Gastrocnemius medialis (tissue), 4 donors: ENCODE data around the gene EXTL1. TPM values are rescaled to one million over a fixed set of nuclear protein-coding genes. Genes with fewer than 3 reads are reported as not detected.

Experiments used
- ATAC-seq, 2 donors: fragments of 150-250 bp; one replicate each; pipeline ENCODE4 v1.9.1; 2016
- DNase-seq, 2 donors: peaks; one replicate each; pipeline ENCODE4 v3.0.0-alpha.2; 2019
- H3K27ac ChIP-seq, 4 donors: fragments of 200-600 bp; sonication (generic); 1 replicate in 1 of 4; 2 replicates in 3 of 4; pipeline ENCODE4 v1.5.1; 2016 to 2018; ENCODE audit warnings: mild to moderate bottlenecking in 2 of 4, moderate library complexity in 1 of 4
- H3K27me3 ChIP-seq, 3 donors: fragments of 200-600 bp; sonication (generic) in 2 of 3; 1 replicate in 1 of 3; 2 replicates in 2 of 3; pipeline versions ENCODE4 v1.5.1 to v1.6.0; 2016 to 2019; ENCODE audit warnings: mild to moderate bottlenecking in 1 of 3, moderate library complexity in 1 of 3
- H3K36me3 ChIP-seq, 2 donors: fragments of 200-600 bp; sonication (generic) in 1 of 2; one replicate each; pipeline ENCODE4 v1.5.1; 2017 to 2018
- H3K4me1 ChIP-seq, 2 donors: fragments of 200-600 bp; sonication (generic) in 1 of 2; one replicate each; pipeline ENCODE4 v1.5.1; 2016 to 2017; ENCODE audit warnings: mild to moderate bottlenecking in 2 of 2
- H3K4me3 ChIP-seq, 4 donors: fragments of 200-600 bp; sonication (generic) in 3 of 4; 1 replicate in 1 of 4; 2 replicates in 3 of 4; pipeline ENCODE4 v1.5.1; 2016 to 2019; ENCODE audit warnings: mild to moderate bottlenecking in 2 of 4
- H3K9me3 ChIP-seq, 3 donors: fragments of 200-600 bp; sonication (generic) in 2 of 3; 1 replicate in 1 of 3; 2 replicates in 2 of 3; pipeline ENCODE4 v1.5.1; 2016 to 2019
- POLR2A ChIP-seq, 2 donors: fragments of 450-650 bp; IDR thresholded peaks; one replicate each; pipeline ENCODE4 v1.6.1; 2017; ENCODE audit warnings: antibody characterized with exemption in 2 of 2, mild to moderate bottlenecking in 2 of 2, moderate library complexity in 2 of 2
- in situ Hi-C, 4 donors: fragments of 200-750 bp; cut with MboI; loops; one replicate each; pipeline versions ENCODE4 v1.15.0 to v1.8.0; 2017; ENCODE audit warnings: low sequenced_read_pairs in 4 of 4
- intact Hi-C: fragments of 100-400 bp; cut with DNase I; formaldehyde crosslinking; loops from one replicate; pipeline ENCODE4 v1.15.1; 2023; ENCODE audit warnings: low total_unique reads
- total RNA-seq, 4 donors: library from RNA; depleted of rRNA; stranded (reverse); fragments of >200 nt; gene quantifications; one replicate each; pipeline versions ENCODE4 v1.1.0 to v1.2.3, GENCODE V29; 2016
- TF ChIP-seq, protein P1 (sequence below), 5 experiments: fragments of 450-650 bp in 3 of 5; fragments of 200-600 bp in 2 of 5; sonication (generic) in 2 of 5; IDR thresholded peaks in 4 of 5; conservative IDR thresholded peaks in 1 of 5; 1 replicate in 4 of 5; 2 replicates in 1 of 5; pipeline ENCODE4 v1.5.1; 2016 to 2019; ENCODE audit warnings: antibody characterized with exemption in 5 of 5, mild to moderate bottlenecking in 3 of 5, moderate library complexity in 3 of 5

Gene EXTL1
- total RNA-seq, 4 donors from 2014 or later, result 0.33 to 0.95 TPM; not detected in 2

DNA sequence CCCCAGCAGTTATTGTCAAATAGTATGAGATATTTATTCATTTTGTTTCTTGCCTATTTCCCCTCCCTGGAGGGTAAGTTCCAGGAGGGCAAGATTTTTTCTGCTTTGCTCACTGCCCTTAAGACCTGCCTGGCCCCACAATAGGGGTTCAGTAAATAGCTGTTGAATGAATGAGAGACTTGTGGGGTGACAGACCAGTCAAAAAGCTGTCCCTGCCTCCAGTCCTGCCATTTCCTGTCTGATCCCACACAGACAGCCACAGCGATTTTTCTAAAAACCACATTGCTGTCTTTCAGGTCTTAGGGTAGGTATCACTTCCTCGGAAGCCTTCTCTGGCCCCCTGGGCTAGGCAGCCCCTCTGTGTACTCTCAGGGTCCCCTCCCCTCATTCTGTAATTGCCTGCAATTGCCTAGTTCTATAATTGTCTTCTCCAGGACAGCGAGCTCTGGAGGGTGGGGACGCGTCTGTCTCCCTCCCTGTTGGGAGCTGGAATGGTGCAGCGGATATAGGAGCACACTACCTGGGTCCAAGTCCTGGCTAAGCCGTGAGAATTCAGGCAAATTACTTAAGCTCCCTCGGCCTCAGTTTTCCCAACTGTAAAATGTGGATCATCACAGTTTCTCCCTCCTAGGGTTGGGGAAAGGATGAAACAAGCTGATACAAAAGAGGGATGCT is 1.8 kb upstream of the EXTL1 start:
- H3K4me3 ChIP-seq, result no peak overlapping the region
- DNase-seq (no peak), ATAC-seq (no peak)
- no peak for TF ChIP-seq POLR2A (IDR thresholded peaks at IDR 0.05)
- TF ChIP-seq, protein P1, sequence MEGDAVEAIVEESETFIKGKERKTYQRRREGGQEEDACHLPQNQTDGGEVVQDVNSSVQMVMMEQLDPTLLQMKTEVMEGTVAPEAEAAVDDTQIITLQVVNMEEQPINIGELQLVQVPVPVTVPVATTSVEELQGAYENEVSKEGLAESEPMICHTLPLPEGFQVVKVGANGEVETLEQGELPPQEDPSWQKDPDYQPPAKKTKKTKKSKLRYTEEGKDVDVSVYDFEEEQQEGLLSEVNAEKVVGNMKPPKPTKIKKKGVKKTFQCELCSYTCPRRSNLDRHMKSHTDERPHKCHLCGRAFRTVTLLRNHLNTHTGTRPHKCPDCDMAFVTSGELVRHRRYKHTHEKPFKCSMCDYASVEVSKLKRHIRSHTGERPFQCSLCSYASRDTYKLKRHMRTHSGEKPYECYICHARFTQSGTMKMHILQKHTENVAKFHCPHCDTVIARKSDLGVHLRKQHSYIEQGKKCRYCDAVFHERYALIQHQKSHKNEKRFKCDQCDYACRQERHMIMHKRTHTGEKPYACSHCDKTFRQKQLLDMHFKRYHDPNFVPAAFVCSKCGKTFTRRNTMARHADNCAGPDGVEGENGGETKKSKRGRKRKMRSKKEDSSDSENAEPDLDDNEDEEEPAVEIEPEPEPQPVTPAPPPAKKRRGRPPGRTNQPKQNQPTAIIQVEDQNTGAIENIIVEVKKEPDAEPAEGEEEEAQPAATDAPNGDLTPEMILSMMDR (IDR thresholded peaks at IDR 0.05 in 4 of 5, conservative IDR thresholded peaks at IDR 0.05 in 1 of 5), result no peak
- peaks cover 22 to 56% of the 10 kb centered on the region in 2 donors for H3K4me1 ChIP-seq
- no peaks in the 10 kb centered on the region for H3K36me3 ChIP-seq
- H3K27ac ChIP-seq, result peak overlapping the region in 3 of 4 donors; percentile 76 to 82 (median 79)
- in situ Hi-C loops (no loop called here), intact Hi-C loops (no loop called here)
- no peaks in the 10 kb centered on the region for H3K27me3 ChIP-seq
- H3K9me3 ChIP-seq, result no peaks in the 10 kb centered on the region

DNA sequence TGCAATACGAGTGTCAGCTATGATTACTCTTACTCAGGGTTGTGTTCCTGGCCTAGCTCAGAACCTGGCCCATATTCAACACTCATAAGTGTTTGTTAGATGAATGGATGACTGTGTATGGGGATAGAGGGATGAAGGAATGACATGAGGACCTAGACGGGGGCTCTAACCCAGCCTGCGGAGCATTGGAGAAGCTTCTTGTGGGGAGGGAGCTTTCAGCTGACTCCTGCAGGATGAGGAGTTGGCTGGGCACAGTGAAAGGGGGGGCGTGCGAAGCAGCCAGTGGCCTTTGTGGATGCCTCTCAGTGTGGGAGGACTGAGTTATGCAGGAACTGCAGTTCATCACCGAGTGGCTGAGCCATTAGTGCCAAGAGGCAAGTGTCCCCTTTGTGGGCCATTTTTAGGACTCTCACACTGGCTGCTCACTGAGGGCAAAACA is 1.2 kb upstream of the EXTL1 start:
- TF ChIP-seq POLR2A (IDR thresholded peaks at IDR 0.05), result no peak
- TF ChIP-seq, protein P1 (IDR thresholded peaks at IDR 0.05 in 4 of 5, conservative IDR thresholded peaks at IDR 0.05 in 1 of 5), result no peak
- Histone ChIP-seq H3K4me1 (peaks cover 22 to 57% of the 10 kb centered on the region in 2 donors), H3K9me3 (no peaks in the 10 kb centered on the region), H3K27me3 (no peaks in the 10 kb centered on the region), H3K36me3 (no peaks in the 10 kb centered on the region), H3K27ac (peak overlapping the region; percentile 74 to 82 (median 78)), H3K4me3 (no peak overlapping the region)
- no peak for DNase-seq
- no peak for ATAC-seq
- in situ Hi-C loops, result no loop called here
- intact Hi-C loops, result no loop called here

DNA sequence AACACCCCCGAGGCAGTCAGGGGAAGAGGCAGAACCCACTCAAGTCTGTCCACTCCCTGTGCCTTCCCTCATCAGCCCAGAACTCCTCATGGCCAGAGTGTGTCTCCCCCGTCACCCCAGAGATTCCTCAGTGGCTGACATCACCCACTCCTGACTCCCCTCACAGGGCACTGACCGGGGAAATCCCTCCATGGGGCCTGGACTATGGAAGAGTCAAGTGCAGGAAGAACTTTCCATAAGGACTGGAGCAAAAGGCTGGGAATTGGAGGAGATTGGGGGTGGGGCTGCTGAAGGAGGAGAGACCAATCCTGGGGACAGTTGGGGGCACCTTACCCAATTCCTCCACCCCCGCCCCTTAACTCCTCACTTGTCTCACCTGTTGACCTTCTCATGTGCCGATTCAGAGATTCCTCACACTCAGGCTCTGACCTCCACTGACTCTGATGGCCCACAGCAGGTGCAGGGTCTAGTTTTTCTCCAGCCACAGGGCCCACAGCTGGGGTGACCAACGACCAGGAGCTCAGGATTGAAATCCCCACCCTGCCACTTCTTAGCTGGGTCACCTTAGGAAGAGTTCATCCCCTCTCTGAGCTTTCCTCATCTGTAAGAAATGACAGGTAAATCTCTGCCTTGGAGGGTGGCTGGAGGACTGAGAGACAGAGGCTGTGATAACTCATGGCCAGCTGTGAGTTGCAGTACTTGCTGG is 481 bp upstream of the EXTL1 start:
- H3K4me1 ChIP-seq, result peaks cover 22 to 57% of the 10 kb centered on the region in 2 donors

DNA sequence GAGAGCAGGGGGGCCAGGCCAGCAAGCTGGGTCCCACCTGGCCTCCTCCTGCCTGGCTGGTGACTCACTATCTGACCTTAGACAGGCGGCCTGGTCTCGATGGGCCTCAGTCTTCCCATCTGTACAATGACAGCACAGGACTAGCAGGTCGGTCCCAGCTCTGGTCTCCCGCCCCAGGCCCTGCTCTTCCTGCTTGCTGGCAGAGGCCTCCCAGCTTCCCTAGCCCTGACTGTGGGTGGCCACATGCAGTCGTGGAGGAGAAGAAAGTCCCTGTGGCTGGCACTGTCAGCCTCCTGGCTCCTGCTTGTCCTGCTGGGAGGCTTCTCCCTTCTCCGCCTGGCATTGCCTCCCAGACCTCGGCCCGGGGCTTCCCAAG is 817 bp downstream of the EXTL1 start:
- DNase-seq (no peak), ATAC-seq (peak in 1 of 2 donors; percentile 15)
- Histone ChIP-seq H3K4me1 (peaks cover 22 to 56% of the 10 kb centered on the region in 2 donors), H3K27ac (peak overlapping the region; percentile 74 to 82 (median 78)), H3K9me3 (no peaks in the 10 kb centered on the region), H3K27me3 (no peaks in the 10 kb centered on the region), H3K36me3 (no peaks in the 10 kb centered on the region), H3K4me3 (no peak overlapping the region)
- in situ Hi-C loops, result no loop called here
- TF ChIP-seq, protein P1 (IDR thresholded peaks at IDR 0.05 in 4 of 5, conservative IDR thresholded peaks at IDR 0.05 in 1 of 5), result no peak
- TF ChIP-seq POLR2A (IDR thresholded peaks at IDR 0.05), result no peak
- intact Hi-C loops, result no loop called here

More for the DNA sequence above, 481 bp upstream of the EXTL1 start:
- TF ChIP-seq, protein P1 (IDR thresholded peaks at IDR 0.05 in 4 of 5, conservative IDR thresholded peaks at IDR 0.05 in 1 of 5), result no peak
- no peak for TF ChIP-seq POLR2A (IDR thresholded peaks at IDR 0.05)
- Histone ChIP-seq H3K4me3 (no peak overlapping the region), H3K27ac (peak overlapping the region; percentile 74 to 82 (median 78)), H3K9me3 (no peaks in the 10 kb centered on the region), H3K36me3 (no peaks in the 10 kb centered on the region), H3K27me3 (no peaks in the 10 kb centered on the region)
- intact Hi-C loops (no loop called here), in situ Hi-C loops (no loop called here)
- no peak for ATAC-seq
- no peak for DNase-seq
